ENCODE results near the gene DLGAP1. TPM values are rescaled to one million over a fixed set of nuclear protein-coding genes. Genes with fewer than 3 reads are reported as not detected.

Gene DLGAP1
- total and polyA plus RNA-seq, 2 of the 4 experiments (the other 2 are of a cell fraction) = under 0.01 to 0.09 TPM

- Histone ChIP-seq H3K4me3 (ENCODE audit: insufficient read depth, low read depth, low read length) (no peak overlapping the region), H3K23ac (ENCODE audit: low read depth, low read length) (no peak overlapping the region), H3K18ac (ENCODE audit: low read depth, low read length) (no peak overlapping the region), H2AK9ac (replicated peaks; ENCODE audit: low read depth, low read length, poor library complexity) (no peak overlapping the region), H4K91ac (ENCODE audit: insufficient read depth, low read depth, low read length) (no peak overlapping the region), H3K4ac (ENCODE audit: low read depth, low read length) (no peak overlapping the region), H2BK20ac (ENCODE audit: low read depth, low read length) (no peak overlapping the region), H3K56ac (ENCODE audit: extremely low read depth, insufficient read depth, low read length) (no peak overlapping the region), H3K27ac (ENCODE audit: insufficient read depth, low read length) (no peak overlapping the region), H2AK5ac (ENCODE audit: low read depth, low read length) (no peak overlapping the region), H2BK15ac (ENCODE audit: low read depth, low read length) (no peak overlapping the region), H3K79me1 (ENCODE audit: low read depth in 1 of 2, low read length in 2 of 2) (no peaks in the 10 kb centered on the region), H3K9me3 (ENCODE audit: control insufficient read depth, insufficient read depth, low read length) (peaks cover 11% of the 10 kb centered on the region), H2BK5ac (ENCODE audit: low read depth, low read length, poor library complexity, severe bottlenecking) (no peak overlapping the region), H3K9me1 (ENCODE audit: insufficient read depth, low read length) (no peaks in the 10 kb centered on the region), H3K14ac (replicated peaks; ENCODE audit: low read depth, low read length) (no peak overlapping the region), H3K9ac (ENCODE audit: low read depth, low read length) (no peak overlapping the region), H4K5ac (ENCODE audit: low read depth, low read length) (no peak overlapping the region), H3K4me2 (ENCODE audit: low read depth, low read length) (no peak overlapping the region), H2AFZ (replicated peaks; ENCODE audit: low read length, poor library complexity) (no peak overlapping the region), H4K8ac (ENCODE audit: low read depth in 2 of 2, low read length in 2 of 2) (no peak overlapping the region), H3K4me1 (ENCODE audit: control insufficient read depth, insufficient read depth, low read length) (no peaks in the 10 kb centered on the region), H2BK120ac (ENCODE audit: low read depth, low read length) (no peak overlapping the region), H4K20me1 (ENCODE audit: insufficient read depth, low read length) (no peaks in the 10 kb centered on the region), H3K36me3 (ENCODE audit: control insufficient read depth, insufficient read depth, low read length) (no peaks in the 10 kb centered on the region), H3K27me3 (ENCODE audit: control insufficient read depth, insufficient read depth, low read length) (no peaks in the 10 kb centered on the region)
- DNase-seq = no peak
- intact Hi-C loops (cut with micrococcal nuclease) (no loop called here), in situ Hi-C loops (cut with MboI; ENCODE audit: low sequenced_read_pairs) (no loop called here), dilution Hi-C loops (cut with HindIII; ENCODE audit: low sequenced_read_pairs, unreplicated experiment) (no loop called here)
- no peak for ATAC-seq (ENCODE audit: low read depth)
- no TSS peak for BruUV-seq (replicated peaks)
- TF ChIP-seq SMC3 (IDR thresholded peaks at IDR 0.05; ENCODE audit: low read depth, low read length) (no peak), USF2 (IDR thresholded peaks at IDR 0.05; ENCODE audit: low read depth, low read length) (no peak), RFX5 (IDR thresholded peaks at IDR 0.05; ENCODE audit: low read depth, low read length) (no peak), MAZ (IDR thresholded peaks at IDR 0.05; ENCODE audit: borderline replicate concordance, low read depth, low read length) (no peak), RCOR1 (IDR thresholded peaks at IDR 0.05; ENCODE audit: insufficient replicate concordance, low read length) (no peak), BHLHE40 (IDR thresholded peaks at IDR 0.05; ENCODE audit: low read depth, low read length) (no peak), FOS (IDR thresholded peaks at IDR 0.05; ENCODE audit: low read depth, low read length) (no peak), MAFK (IDR thresholded peaks at IDR 0.05; ENCODE audit: low read depth, low read length) (no peak), POLR2A (IDR thresholded peaks at IDR 0.05; ENCODE audit: low read depth, low read length) (no peak), MXI1 (IDR thresholded peaks at IDR 0.05; ENCODE audit: borderline replicate concordance, low read depth, low read length) (no peak), NFE2L2 (IDR thresholded peaks at IDR 0.05; ENCODE audit: low read depth, low read length) (no peak), CEBPB (IDR thresholded peaks at IDR 0.05; ENCODE audit: low read depth, low read length) (no peak), RAD21 (IDR thresholded peaks at IDR 0.05; ENCODE audit: low read length) (no peak), CHD1 (IDR thresholded peaks at IDR 0.05; ENCODE audit: low read depth, low read length) (no peak), ELK1 (IDR thresholded peaks at IDR 0.05; ENCODE audit: borderline replicate concordance, low read depth, low read length) (no peak), CTCF (conservative IDR thresholded peaks at IDR 0.05; ENCODE audit: low read depth, low read length) (no peak)
- ChIA-PET CTCF (no interaction called here), POLR2A (ENCODE audit: unreplicated experiment) (no interaction called here)
- WGBS, 2 experiments (ENCODE audit: extremely low coverage in 2 of 2, insufficient read length in 1 of 2) = no CpG with 5 or more reads among the region's 1 CpG
Measured at GRCh38 chr18:4400911-4401310, 54.2 kb downstream of the DLGAP1 start.
